ENCODE data around the gene GAL. TPM values are rescaled to one million over a fixed set of nuclear protein-coding genes. Genes with fewer than 3 reads are reported as not detected.

The GAL gene
- total and polyA plus RNA-seq, 2 of the 13 experiments (the other 11 are each of a cell fraction or from before 2014, with no cell fraction given) = not detected

- TF ChIP-seq, protein P1, sequence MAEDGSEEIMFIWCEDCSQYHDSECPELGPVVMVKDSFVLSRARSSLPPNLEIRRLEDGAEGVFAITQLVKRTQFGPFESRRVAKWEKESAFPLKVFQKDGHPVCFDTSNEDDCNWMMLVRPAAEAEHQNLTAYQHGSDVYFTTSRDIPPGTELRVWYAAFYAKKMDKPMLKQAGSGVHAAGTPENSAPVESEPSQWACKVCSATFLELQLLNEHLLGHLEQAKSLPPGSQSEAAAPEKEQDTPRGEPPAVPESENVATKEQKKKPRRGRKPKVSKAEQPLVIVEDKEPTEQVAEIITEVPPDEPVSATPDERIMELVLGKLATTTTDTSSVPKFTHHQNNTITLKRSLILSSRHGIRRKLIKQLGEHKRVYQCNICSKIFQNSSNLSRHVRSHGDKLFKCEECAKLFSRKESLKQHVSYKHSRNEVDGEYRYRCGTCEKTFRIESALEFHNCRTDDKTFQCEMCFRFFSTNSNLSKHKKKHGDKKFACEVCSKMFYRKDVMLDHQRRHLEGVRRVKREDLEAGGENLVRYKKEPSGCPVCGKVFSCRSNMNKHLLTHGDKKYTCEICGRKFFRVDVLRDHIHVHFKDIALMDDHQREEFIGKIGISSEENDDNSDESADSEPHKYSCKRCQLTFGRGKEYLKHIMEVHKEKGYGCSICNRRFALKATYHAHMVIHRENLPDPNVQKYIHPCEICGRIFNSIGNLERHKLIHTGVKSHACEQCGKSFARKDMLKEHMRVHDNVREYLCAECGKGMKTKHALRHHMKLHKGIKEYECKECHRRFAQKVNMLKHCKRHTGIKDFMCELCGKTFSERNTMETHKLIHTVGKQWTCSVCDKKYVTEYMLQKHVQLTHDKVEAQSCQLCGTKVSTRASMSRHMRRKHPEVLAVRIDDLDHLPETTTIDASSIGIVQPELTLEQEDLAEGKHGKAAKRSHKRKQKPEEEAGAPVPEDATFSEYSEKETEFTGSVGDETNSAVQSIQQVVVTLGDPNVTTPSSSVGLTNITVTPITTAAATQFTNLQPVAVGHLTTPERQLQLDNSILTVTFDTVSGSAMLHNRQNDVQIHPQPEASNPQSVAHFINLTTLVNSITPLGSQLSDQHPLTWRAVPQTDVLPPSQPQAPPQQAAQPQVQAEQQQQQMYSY (CRISPR knock-in tag; IDR thresholded peaks at IDR 0.05) = no peak
- TF ChIP-seq ZFP36L1 (CRISPR knock-in tag; IDR thresholded peaks at IDR 0.05) (no peak), DPF2 (CRISPR knock-in tag; IDR thresholded peaks at IDR 0.05; ENCODE audit: borderline replicate concordance, low read depth) (no peak)
Observed at GRCh38 chr11:68660066-68660810, 24.1 kb upstream of the GAL start (continued).

- peaks cover 14 to 72% of the 10 kb centered on the region in 2 experiments for H3K27me3 ChIP-seq (ENCODE audit: control insufficient read depth in 1 of 2, insufficient read depth in 2 of 2, low read length in 2 of 2)
- no TSS peak for BruUV-seq (replicated peaks)
- intact Hi-C loops (cut with micrococcal nuclease; ENCODE audit: unreplicated experiment) = no loop called here
- peaks cover 5% of the 10 kb centered on the region for H3K4me1 ChIP-seq (ENCODE audit: insufficient read depth, low read length)
- in situ Hi-C loops (cut with HindIII; ENCODE audit: extremely low pct_ligation_motif_present, low pct_unique_long_range_greater_than_20kb) = no loop called here
- CTCF ChIA-PET (ENCODE audit: low intra/inter-chr PET ratio, low total read pairs) = no interaction called here
- TF ChIP-seq IRF2 (CRISPR knock-in tag; IDR thresholded peaks at IDR 0.05) (no peak), RARG (CRISPR knock-in tag; IDR thresholded peaks at IDR 0.05; ENCODE audit: low read depth) (no peak), YEATS4 (CRISPR knock-in tag; IDR thresholded peaks at IDR 0.05; ENCODE audit: borderline replicate concordance) (no peak)
- FAIRE-seq (no peak), ATAC-seq (no peak), DNase-seq (ENCODE audit: low spot score) (no peak)
- H3K4me2 ChIP-seq (ENCODE audit: low read depth, low read length) = no peak overlapping the region
- no peaks in the 10 kb centered on the region for H3K36me3 ChIP-seq (replicated peaks in 1 of 2; ENCODE audit: control insufficient read depth in 1 of 2, insufficient read depth in 2 of 2, low read length in 2 of 2)
- no peaks in the 10 kb centered on the region for H3K9me3 ChIP-seq (ENCODE audit: low read length)
- H2AFZ ChIP-seq (ENCODE audit: low read length) = no peak overlapping the region
- POLR2A ChIA-PET = no interaction called here
- H3K4me3 ChIP-seq (replicated peaks in 1 of 3; ENCODE audit: insufficient read depth in 1 of 3, low read depth in 2 of 3, low read length in 3 of 3) = no peak overlapping the region
- H3K79me2 ChIP-seq (ENCODE audit: insufficient read depth, low read length) = no peaks in the 10 kb centered on the region
- H4K20me1 ChIP-seq (ENCODE audit: insufficient read depth, low read length) = no peaks in the 10 kb centered on the region
- H3K9ac ChIP-seq (ENCODE audit: insufficient read depth, low read depth, low read length) = no peak overlapping the region
- 11% methylated on average over 5 of the region's 15 CpGs for WGBS (ENCODE audit: low lambda C conversion rate)
- no peak overlapping the region for H3K27ac ChIP-seq (ENCODE audit: extremely low read length, insufficient read depth, low read length)
Observed at GRCh38 chr11:68661014-68661413, 23.3 kb upstream of the GAL start.
